Psoas muscle (tissue), 8 donors: ENCODE results near the gene DAPL1. TPM values are rescaled to one million over a fixed set of nuclear protein-coding genes. Genes with fewer than 3 reads are reported as not detected.

Source experiments
- ATAC-seq, 4 donors: fragments of 200-7000 bp; cut with Tn5 transposase; one replicate each; pipeline ENCODE4 v1.9.1; 2020; ENCODE audit warnings: moderate library complexity in 3 of 4, mild to moderate bottlenecking in 2 of 4
- DNase-seq, 2 donors: peaks; one replicate each; pipeline ENCODE4 v3.0.0-alpha.2; 2020
- H3K27ac ChIP-seq: fragments of 200-600 bp; one replicate; pipeline ENCODE4 v1.8.0; 2022
- H3K27me3 ChIP-seq, 3 donors: fragments of 200-600 bp in 1 of 3; one replicate each; pipeline versions ENCODE4 v1.6.1 to v1.8.0; 2013 to 2022; ENCODE audit warnings: low read length in 2 of 3, mild to moderate bottlenecking in 2 of 3, moderate library complexity in 1 of 3; ENCODE audit not compliant: insufficient read depth in 3 of 3
- H3K36me3 ChIP-seq, 2 donors: fragments of 200-600 bp in 1 of 2; one replicate each; pipeline versions ENCODE4 v1.6.1 to v1.8.0; 2013 to 2022; ENCODE audit warnings: low read depth in 1 of 2, mild to moderate bottlenecking in 1 of 2, moderate library complexity in 1 of 2; ENCODE audit not compliant: insufficient read depth in 1 of 2
- H3K4me1 ChIP-seq: fragments of 200-600 bp; one replicate; pipeline ENCODE4 v1.8.0; 2022
- H3K4me3 ChIP-seq: fragments of 200-600 bp; one replicate; pipeline ENCODE4 v1.8.0; 2022; ENCODE audit warnings: mild to moderate bottlenecking
- H3K9me3 ChIP-seq: fragments of 200-600 bp; one replicate; pipeline ENCODE4 v1.8.0; 2022
- WGBS, 3 donors: extraction: QIAGEN DNeasy Blood & Tissue Kit; methylation state at CpG; one replicate each; pipeline versions ENCODE4 v1.1.6 to v1.1.7; 2013; 5-methylcytosine and 5-hydroxymethylcytosine counted together
- intact Hi-C, 2 donors: fragments of 100-400 bp; cut with DNase I; formaldehyde crosslinking; loops; one replicate each; pipeline versions ENCODE4 v1.11.0 to v1.14.2; 2022
- polyA plus RNA-seq, 3 donors: library from polyadenylated mRNA; stranded (reverse); fragments of 200-250 nt; gene quantifications; one replicate each; pipeline ENCODE4 v1.2.3, GENCODE V29; 2013
- total RNA-seq, 4 donors: library from RNA; stranded (reverse); fragmentation: NEBNext Ultra II Directional in 2 of 4; extraction: Animal tissue kit (Norgen Biotek cat#: 25700) in 2 of 4; gene quantifications; one replicate each; pipeline versions ENCODE4 v1.2.1 to v1.2.4, GENCODE V29; 2021 to 2023
- TF ChIP-seq, protein P1 (sequence below): fragments of 200-600 bp; IDR thresholded peaks from one replicate; pipeline ENCODE4 v1.8.0; 2022; ENCODE audit warnings: antibody characterized with exemption
- donor health status: healthy with polysubstance abuse.
- donor health status: DM: no; HTN: no; CAD: no; lungs with moderate emphysema.
- donor health status: Bipolar disorder and iron deficiency.
- donor health status: healthy.
- donor health status: DM: yes; HTN: yes; CAD: no.
- donor health status: DM: no; HTN: no; CAD: no.
- donor health status: DM: no; HTN: no; CAD: no.
- donor health status: DM: yes; HTN: yes; CAD: no.

The DAPL1 gene
- total and polyA plus RNA-seq, 7 donors: not detected

- DNase-seq: no peak
- intact Hi-C loops: no loop called here
- no peak overlapping the region for H3K4me3 ChIP-seq
- H3K9me3 ChIP-seq: no peaks in the 10 kb centered on the region
- TF ChIP-seq, protein P1, sequence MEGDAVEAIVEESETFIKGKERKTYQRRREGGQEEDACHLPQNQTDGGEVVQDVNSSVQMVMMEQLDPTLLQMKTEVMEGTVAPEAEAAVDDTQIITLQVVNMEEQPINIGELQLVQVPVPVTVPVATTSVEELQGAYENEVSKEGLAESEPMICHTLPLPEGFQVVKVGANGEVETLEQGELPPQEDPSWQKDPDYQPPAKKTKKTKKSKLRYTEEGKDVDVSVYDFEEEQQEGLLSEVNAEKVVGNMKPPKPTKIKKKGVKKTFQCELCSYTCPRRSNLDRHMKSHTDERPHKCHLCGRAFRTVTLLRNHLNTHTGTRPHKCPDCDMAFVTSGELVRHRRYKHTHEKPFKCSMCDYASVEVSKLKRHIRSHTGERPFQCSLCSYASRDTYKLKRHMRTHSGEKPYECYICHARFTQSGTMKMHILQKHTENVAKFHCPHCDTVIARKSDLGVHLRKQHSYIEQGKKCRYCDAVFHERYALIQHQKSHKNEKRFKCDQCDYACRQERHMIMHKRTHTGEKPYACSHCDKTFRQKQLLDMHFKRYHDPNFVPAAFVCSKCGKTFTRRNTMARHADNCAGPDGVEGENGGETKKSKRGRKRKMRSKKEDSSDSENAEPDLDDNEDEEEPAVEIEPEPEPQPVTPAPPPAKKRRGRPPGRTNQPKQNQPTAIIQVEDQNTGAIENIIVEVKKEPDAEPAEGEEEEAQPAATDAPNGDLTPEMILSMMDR: no peak
- no peaks in the 10 kb centered on the region for H3K4me1 ChIP-seq
- no peaks in the 10 kb centered on the region for H3K36me3 ChIP-seq
- ATAC-seq: no peak
- H3K27me3 ChIP-seq: no peaks in the 10 kb centered on the region
- WGBS, 3 donors: 56 to 73% (median 60%) methylated on average over 4 of the region's 4 CpGs
- H3K27ac ChIP-seq: no peak overlapping the region
These were observed 13.7 kb upstream of the DAPL1 start for GRCh38 chr2:158781353-158781961.

- Histone ChIP-seq H3K4me1 (no peaks in the 10 kb centered on the region), H3K27ac (no peak overlapping the region), H3K36me3 (no peaks in the 10 kb centered on the region), H3K4me3 (no peak overlapping the region), H3K27me3 (no peaks in the 10 kb centered on the region), H3K9me3 (no peaks in the 10 kb centered on the region)
- 79 to 84% (median 81%) methylated on average over 11 of the region's 11 CpGs for WGBS, 3 donors
- TF ChIP-seq, protein P1: no peak
- no peak for ATAC-seq
- no peak for DNase-seq
- intact Hi-C loops: no loop called here
These were observed 13.0 kb upstream of the DAPL1 start for GRCh38 chr2:158782136-158782535.

GRCh38 chr2:158782616-158783015, 12.5 kb upstream of the DAPL1 start:
- TF ChIP-seq, protein P1: no peak
- no peak overlapping the region for H3K27ac ChIP-seq
- H3K4me1 ChIP-seq: no peaks in the 10 kb centered on the region
- no peaks in the 10 kb centered on the region for H3K9me3 ChIP-seq
- H3K4me3 ChIP-seq: no peak overlapping the region
- intact Hi-C loops: no loop called here
- no peaks in the 10 kb centered on the region for H3K27me3 ChIP-seq
- no peaks in the 10 kb centered on the region for H3K36me3 ChIP-seq
- WGBS, 3 donors: 74 to 97% (median 87%) methylated on average over 5 of the region's 5 CpGs
- no peak for DNase-seq
- ATAC-seq: no peak

DNA sequence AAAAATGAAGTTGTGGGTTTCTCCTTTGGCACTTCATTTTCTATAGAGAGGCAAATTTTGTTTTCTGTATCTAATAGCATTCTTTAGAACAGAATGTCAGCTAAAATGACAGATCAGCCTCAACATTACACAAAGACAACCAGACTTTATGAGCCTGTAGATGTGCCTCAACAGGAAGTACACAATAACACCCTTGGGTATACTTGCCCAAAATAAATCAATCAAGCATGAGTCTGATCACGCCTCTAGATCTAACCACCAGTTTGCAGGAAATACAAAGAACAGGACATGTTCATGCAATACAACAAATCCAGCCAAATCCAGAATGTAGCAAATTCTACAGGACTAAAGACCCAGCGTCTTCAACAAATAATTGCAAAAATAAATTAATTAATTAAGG, 11.2 kb upstream of the DAPL1 start:
- ATAC-seq (no peak), DNase-seq (no peak)
- no peaks in the 10 kb centered on the region for H3K27me3 ChIP-seq
- H3K4me3 ChIP-seq: no peak overlapping the region
- no peaks in the 10 kb centered on the region for H3K4me1 ChIP-seq
- TF ChIP-seq, protein P1: no peak
- H3K27ac ChIP-seq: no peak overlapping the region
- 64 to 72% (median 71%) methylated on average over 2 of the region's 2 CpGs for WGBS, 3 donors
- intact Hi-C loops: no loop called here
- no peaks in the 10 kb centered on the region for H3K9me3 ChIP-seq
- H3K36me3 ChIP-seq: no peaks in the 10 kb centered on the region

DNA sequence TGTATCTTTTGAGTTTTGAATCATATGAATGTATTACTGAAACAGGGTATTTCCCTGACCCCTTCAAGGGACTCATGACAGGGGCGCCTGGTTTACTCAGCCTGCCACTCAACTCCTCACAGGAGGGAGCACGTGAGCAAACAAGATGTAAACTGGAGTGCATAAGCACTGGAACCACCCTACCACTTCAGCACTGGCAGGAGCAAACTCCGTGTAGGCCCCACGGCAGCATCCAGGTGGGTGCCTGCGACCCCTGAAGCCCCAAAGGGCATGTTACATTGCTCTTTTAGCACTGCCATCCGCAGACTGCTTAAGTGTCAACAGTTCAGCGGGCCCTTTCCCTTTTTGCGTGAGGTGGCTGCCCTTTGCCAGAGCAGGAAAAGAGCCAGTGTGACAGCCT, 8.2 kb upstream of the DAPL1 start:
- Histone ChIP-seq H3K27me3 (no peaks in the 10 kb centered on the region), H3K9me3 (no peaks in the 10 kb centered on the region), H3K4me1 (no peaks in the 10 kb centered on the region), H3K27ac (no peak overlapping the region), H3K36me3 (no peaks in the 10 kb centered on the region), H3K4me3 (no peak overlapping the region)
- intact Hi-C loops: no loop called here
- ATAC-seq (no peak), DNase-seq (no peak)
- TF ChIP-seq, protein P1: no peak
- whole genome bisulfite sequencing, 3 donors: 90 to 93% (median 91%) methylated on average over 8 of the region's 8 CpGs
